GM12875 (cell line): ENCODE measurements around the gene HLA-DPA1.
A peak's percentile ranks its signal among the peaks of the same experiment; 100 is the strongest.

Source experiments
- H3K4me3 ChIP-seq: one replicate; pipeline ENCODE4 v1.5.1; 2011; ENCODE audit warnings: low read depth, low read length, control low read depth
- CTCF ChIP-seq: IDR thresholded peaks from 2 replicates; pipeline ENCODE4 v1.5.1; 2011; ENCODE audit warnings: low read depth, mild to moderate bottlenecking, control low read depth, inconsistent platforms, low read length, moderate library complexity, borderline replicate concordance; ENCODE audit not compliant: insufficient read depth

Gene HLA-DPA1

GRCh38 chr6:33079580-33079979 lies 6.1 kb upstream of the HLA-DPA1 start:
- TF ChIP-seq CTCF: no peak
- no peak overlapping the region for H3K4me3 ChIP-seq

- no peak for TF ChIP-seq CTCF
- H3K4me3 ChIP-seq: peak overlapping the region; percentile 36
Measured at GRCh38 chr6:33078919-33079521, 5.6 kb upstream of the HLA-DPA1 start.

- no peak for TF ChIP-seq CTCF
- peak overlapping the region; percentile 54 for H3K4me3 ChIP-seq
Measured at GRCh38 chr6:33078442-33078841, 5.0 kb upstream of the HLA-DPA1 start.

- peak overlapping the region; percentile 54 for H3K4me3 ChIP-seq
- TF ChIP-seq CTCF: no peak
Measured at GRCh38 chr6:33077908-33078307, 4.5 kb upstream of the HLA-DPA1 start.

- H3K4me3 ChIP-seq: peak overlapping the region; percentile 75
- TF ChIP-seq CTCF: no peak
Measured at GRCh38 chr6:33076406-33076934, 3.0 kb upstream of the HLA-DPA1 start.

GRCh38 chr6:33075568-33076405 lies 2.3 kb upstream of the HLA-DPA1 start, which contains the start of gene HLA-DPB1:
HLA-DPB1 (plus strand) TSS chr6:33075990; CDS start chr6:33076042, 52 bp downstream.
- no peak for TF ChIP-seq CTCF
- H3K4me3 ChIP-seq: peak within 1 kb of the TSS; percentile 75

GRCh38 chr6:33075208-33075567 lies 1.7 kb upstream of the HLA-DPA1 start:
- peak overlapping the region; percentile 41 for H3K4me3 ChIP-seq
- no peak for TF ChIP-seq CTCF
